KMS-11 (cell line): ENCODE data around the gene THEMIS.

ENCODE experiments used
- H2AFZ ChIP-seq: fragments of 200-600 bp; sonication (generic); 2 replicates; pipeline ENCODE4 v1.6.1; 2016; ENCODE audit warnings: antibody characterized with exemption, mixed run types, low read depth
- H3K27ac ChIP-seq: fragments of 200-600 bp; sonication (generic); 2 replicates; pipeline ENCODE4 v1.6.1; 2016; ENCODE audit warnings: mild to moderate bottlenecking, mixed run types
- H3K27me3 ChIP-seq: fragments of 200-600 bp; sonication (generic); 2 replicates; pipeline ENCODE4 v1.6.1; 2017; ENCODE audit warnings: mild to moderate bottlenecking, low read depth, mixed run types, moderate library complexity; ENCODE audit not compliant: insufficient read depth
- H3K36me3 ChIP-seq: fragments of 200-600 bp; sonication (generic); 2 replicates; pipeline ENCODE4 v1.6.1; 2017; ENCODE audit warnings: mild to moderate bottlenecking, mixed run types; ENCODE audit not compliant: insufficient read depth
- H3K4me1 ChIP-seq: fragments of 200-600 bp; sonication (generic); 2 replicates; pipeline ENCODE4 v1.6.1; 2016; ENCODE audit warnings: mild to moderate bottlenecking, low read depth, mixed run types; ENCODE audit not compliant: poor library complexity, severe bottlenecking
- H3K4me2 ChIP-seq: fragments of 200-600 bp; sonication (generic); 2 replicates; pipeline ENCODE4 v1.7.0; 2016; ENCODE audit warnings: mild to moderate bottlenecking, mixed run types
- H3K4me3 ChIP-seq: fragments of 200-600 bp; sonication (generic); IDR thresholded peaks from 2 replicates; pipeline ENCODE4 v1.6.1; 2017; ENCODE audit warnings: low read depth, low read length, mixed read lengths; ENCODE audit not compliant: insufficient read depth
- H3K79me2 ChIP-seq: fragments of 200-600 bp; sonication (generic); 2 replicates; pipeline ENCODE4 v1.6.1; 2016; ENCODE audit warnings: low read depth, mixed run types; ENCODE audit not compliant: insufficient read depth
- H3K9ac ChIP-seq: fragments of 200-600 bp; sonication (generic); 2 replicates; pipeline ENCODE4 v1.6.1; 2016; ENCODE audit warnings: mild to moderate bottlenecking, mixed run types
- H4K20me1 ChIP-seq: fragments of 200-600 bp; sonication (generic); 2 replicates; pipeline ENCODE4 v1.6.1; 2016; ENCODE audit warnings: mild to moderate bottlenecking, mixed run types; ENCODE audit not compliant: insufficient read depth
- TF ChIP-seq, protein P1 (sequence below): fragments of 200-600 bp; sonication (generic); conservative IDR thresholded peaks from 2 replicates; pipeline ENCODE4 v1.6.1; 2017; ENCODE audit warnings: low read depth, mild to moderate bottlenecking, antibody characterized with exemption, low read length, moderate library complexity, mixed read lengths

The THEMIS gene

GRCh38 chr6:127812985-127813698, 87.7 kb downstream of the THEMIS start:
- no peaks in the 10 kb centered on the region for H3K27me3 ChIP-seq
- H3K79me2 ChIP-seq = peaks cover 92% of the 10 kb centered on the region
- H3K4me1 ChIP-seq = peaks cover 30% of the 10 kb centered on the region
- H3K9ac ChIP-seq = no peak overlapping the region
- H3K27ac ChIP-seq = no peak overlapping the region
- H3K36me3 ChIP-seq = no peaks in the 10 kb centered on the region
- H3K4me3 ChIP-seq = no peak overlapping the region
- TF ChIP-seq, protein P1, sequence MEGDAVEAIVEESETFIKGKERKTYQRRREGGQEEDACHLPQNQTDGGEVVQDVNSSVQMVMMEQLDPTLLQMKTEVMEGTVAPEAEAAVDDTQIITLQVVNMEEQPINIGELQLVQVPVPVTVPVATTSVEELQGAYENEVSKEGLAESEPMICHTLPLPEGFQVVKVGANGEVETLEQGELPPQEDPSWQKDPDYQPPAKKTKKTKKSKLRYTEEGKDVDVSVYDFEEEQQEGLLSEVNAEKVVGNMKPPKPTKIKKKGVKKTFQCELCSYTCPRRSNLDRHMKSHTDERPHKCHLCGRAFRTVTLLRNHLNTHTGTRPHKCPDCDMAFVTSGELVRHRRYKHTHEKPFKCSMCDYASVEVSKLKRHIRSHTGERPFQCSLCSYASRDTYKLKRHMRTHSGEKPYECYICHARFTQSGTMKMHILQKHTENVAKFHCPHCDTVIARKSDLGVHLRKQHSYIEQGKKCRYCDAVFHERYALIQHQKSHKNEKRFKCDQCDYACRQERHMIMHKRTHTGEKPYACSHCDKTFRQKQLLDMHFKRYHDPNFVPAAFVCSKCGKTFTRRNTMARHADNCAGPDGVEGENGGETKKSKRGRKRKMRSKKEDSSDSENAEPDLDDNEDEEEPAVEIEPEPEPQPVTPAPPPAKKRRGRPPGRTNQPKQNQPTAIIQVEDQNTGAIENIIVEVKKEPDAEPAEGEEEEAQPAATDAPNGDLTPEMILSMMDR = no peak
- no peak overlapping the region for H2AFZ ChIP-seq
- H3K4me2 ChIP-seq = no peak overlapping the region
- H4K20me1 ChIP-seq = peaks cover 36% of the 10 kb centered on the region

DNA sequence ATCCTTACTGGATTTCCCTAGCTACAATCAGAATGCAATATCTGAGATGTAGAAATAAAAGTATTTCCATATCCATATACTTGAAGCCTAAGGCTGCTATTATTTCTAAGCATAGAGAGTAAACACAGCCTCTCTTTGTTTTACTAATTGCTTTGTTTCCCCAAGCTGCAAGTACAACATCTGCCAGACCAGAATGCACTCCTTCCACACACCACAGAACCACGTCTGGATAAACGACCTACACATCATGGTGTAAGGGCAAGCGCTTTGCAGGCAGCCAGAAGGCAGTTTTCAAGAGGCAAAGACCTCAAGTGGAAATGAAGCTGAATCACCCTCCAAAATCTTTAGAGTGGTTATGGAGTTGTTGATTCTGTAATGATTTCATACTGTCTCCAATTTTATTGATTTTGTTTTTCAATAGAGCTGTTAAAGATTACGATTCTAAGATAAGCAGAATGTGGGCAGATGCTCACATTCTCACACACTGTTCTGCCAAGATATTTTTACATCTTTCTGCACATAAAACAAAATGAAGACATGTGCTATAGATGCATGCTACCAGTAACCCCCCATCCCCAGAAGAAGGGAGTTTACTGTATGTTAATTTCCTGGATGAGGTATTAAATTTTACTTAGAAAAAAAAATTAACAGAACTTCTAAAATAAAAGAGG, 88.8 kb downstream of the THEMIS start:
- Histone ChIP-seq H3K79me2 (peaks cover 92% of the 10 kb centered on the region), H3K4me3 (no peak overlapping the region), H3K9ac (no peak overlapping the region), H4K20me1 (peaks cover 30% of the 10 kb centered on the region), H3K36me3 (no peaks in the 10 kb centered on the region), H3K27me3 (no peaks in the 10 kb centered on the region), H3K27ac (no peak overlapping the region), H3K4me2 (no peak overlapping the region), H3K4me1 (peaks cover 19% of the 10 kb centered on the region), H2AFZ (no peak overlapping the region)
- TF ChIP-seq, protein P1 = no peak

DNA sequence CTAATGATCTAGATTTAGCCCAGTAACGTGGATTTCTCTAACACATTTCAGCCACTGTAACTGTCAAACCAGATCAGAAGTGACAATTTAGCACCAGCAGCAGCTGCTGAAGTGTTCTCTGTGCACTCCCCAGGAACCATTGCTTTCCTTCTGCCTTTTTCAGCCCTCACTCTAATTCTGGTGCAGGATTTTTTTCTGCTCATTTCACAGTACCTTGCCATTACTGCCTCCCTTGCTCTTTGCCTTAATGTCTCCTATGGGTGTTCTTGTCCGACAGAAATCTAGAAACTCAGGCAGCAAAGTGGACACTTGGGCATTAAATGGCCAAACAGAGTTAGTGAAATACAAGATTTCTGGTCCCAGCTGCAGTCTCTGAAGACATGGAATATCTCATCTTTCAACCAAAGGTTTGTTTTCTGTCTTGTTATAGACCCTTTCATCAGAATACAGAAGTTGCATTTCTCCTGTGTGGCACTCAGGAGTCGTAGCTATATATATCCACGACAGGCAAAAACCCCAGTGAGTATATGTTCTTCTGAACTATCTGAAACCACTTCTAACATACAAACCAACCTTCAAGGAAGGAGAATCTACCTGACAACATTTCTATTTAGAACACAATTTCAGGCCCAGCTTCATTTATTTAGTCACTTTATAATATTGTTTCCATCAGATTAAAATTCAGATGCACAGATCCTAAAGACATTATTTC, 92.9 kb downstream of the THEMIS start:
- H3K4me3 ChIP-seq = no peak overlapping the region
- TF ChIP-seq, protein P1 = no peak
- no peaks in the 10 kb centered on the region for H3K36me3 ChIP-seq
- H3K27ac ChIP-seq = no peak overlapping the region
- H3K79me2 ChIP-seq = peaks cover 97% of the 10 kb centered on the region
- H3K27me3 ChIP-seq = no peaks in the 10 kb centered on the region
- H3K9ac ChIP-seq = no peak overlapping the region
- peaks cover 31% of the 10 kb centered on the region for H4K20me1 ChIP-seq
- H2AFZ ChIP-seq = no peak overlapping the region
- no peak overlapping the region for H3K4me2 ChIP-seq
- peaks cover 15% of the 10 kb centered on the region for H3K4me1 ChIP-seq

- H4K20me1 ChIP-seq = no peaks in the 10 kb centered on the region
- no peaks in the 10 kb centered on the region for H3K27me3 ChIP-seq
- H3K4me1 ChIP-seq = no peaks in the 10 kb centered on the region
- H3K79me2 ChIP-seq = peaks cover 59% of the 10 kb centered on the region; the same call in 1 of the 2 replicates
- TF ChIP-seq, protein P1 = no peak
- H3K4me2 ChIP-seq = no peak overlapping the region
- no peak overlapping the region for H3K4me3 ChIP-seq
- no peak overlapping the region for H2AFZ ChIP-seq
- H3K36me3 ChIP-seq = no peaks in the 10 kb centered on the region
- H3K27ac ChIP-seq = no peak overlapping the region
- H3K9ac ChIP-seq = no peak overlapping the region
These were observed 104.1 kb downstream of the THEMIS start for GRCh38 chr6:127796713-127797112.
